CD4-positive, alpha-beta T cell treated with Interferon alpha-2 for 1 hour (primary cell): ENCODE results near the gene ANKS1A.
A peak's percentile ranks its signal among the peaks of the same experiment; 100 is the strongest.

Experiments
- DNase-seq, 2 donors: peaks; one replicate each; pipeline ENCODE4 v3.0.0-alpha.2; 2020 to 2022

ANKS1A gene

GRCh38 chr6:35076997-35077712 lies 188.1 kb downstream of the ANKS1A start:
- DNase-seq, result no peak

GRCh38 chr6:35077713-35078105 lies 188.7 kb downstream of the ANKS1A start:
- no peak for DNase-seq

GRCh38 chr6:35078226-35078850 lies 189.3 kb downstream of the ANKS1A start:
- DNase-seq, result no peak

GRCh38 chr6:35078896-35079295 lies 189.8 kb downstream of the ANKS1A start:
- DNase-seq, result no peak

- no peak for DNase-seq
Observed at GRCh38 chr6:35079311-35080000, 190.4 kb downstream of the ANKS1A start.

GRCh38 chr6:35080016-35080680 lies 191.1 kb downstream of the ANKS1A start:
- DNase-seq, result no peak

GRCh38 chr6:35080821-35081425 lies 191.9 kb downstream of the ANKS1A start:
- no peak for DNase-seq

GRCh38 chr6:35081426-35081851 lies 192.4 kb downstream of the ANKS1A start:
- DNase-seq, result peak in 1 of 2 donors; percentile 4

- no peak for DNase-seq
Observed at GRCh38 chr6:35082046-35082732, 193.1 kb downstream of the ANKS1A start.

GRCh38 chr6:35082733-35083403 lies 193.8 kb downstream of the ANKS1A start:
- DNase-seq, result no peak

- no peak for DNase-seq
Observed at GRCh38 chr6:35083507-35083906, 194.5 kb downstream of the ANKS1A start.

GRCh38 chr6:35084041-35084491 lies 195.0 kb downstream of the ANKS1A start:
- no peak for DNase-seq

- DNase-seq, result no peak
Observed at GRCh38 chr6:35084511-35085203, 195.6 kb downstream of the ANKS1A start.

GRCh38 chr6:35085359-35086281 lies 196.6 kb downstream of the ANKS1A start:
- no peak for DNase-seq

GRCh38 chr6:35086282-35086632 lies 197.2 kb downstream of the ANKS1A start:
- DNase-seq, result no peak

GRCh38 chr6:35086636-35087360 lies 197.7 kb downstream of the ANKS1A start:
- no peak for DNase-seq

- no peak for DNase-seq
Observed at GRCh38 chr6:35087361-35088280, 198.6 kb downstream of the ANKS1A start.
